Testis (tissue), 2 donors: Measurements from ENCODE around the gene TMPRSS11E.

Experiments used
- CTCF ChIP-seq, 3 experiments: fragments of 450-650 bp in 2 of 3; fragments of 200-600 bp in 1 of 3; sonication (generic) in 1 of 3; IDR thresholded peaks; one replicate each; pipeline ENCODE4 v1.5.1; 2016 to 2019; ENCODE audit warnings: antibody characterized with exemption in 3 of 3, mild to moderate bottlenecking in 2 of 3, moderate library complexity in 1 of 3
- POLR2A ChIP-seq: fragments of 450-650 bp; IDR thresholded peaks from one replicate; pipeline ENCODE4 v1.6.1; 2017; ENCODE audit warnings: antibody characterized with exemption, mild to moderate bottlenecking, moderate library complexity

DNA sequence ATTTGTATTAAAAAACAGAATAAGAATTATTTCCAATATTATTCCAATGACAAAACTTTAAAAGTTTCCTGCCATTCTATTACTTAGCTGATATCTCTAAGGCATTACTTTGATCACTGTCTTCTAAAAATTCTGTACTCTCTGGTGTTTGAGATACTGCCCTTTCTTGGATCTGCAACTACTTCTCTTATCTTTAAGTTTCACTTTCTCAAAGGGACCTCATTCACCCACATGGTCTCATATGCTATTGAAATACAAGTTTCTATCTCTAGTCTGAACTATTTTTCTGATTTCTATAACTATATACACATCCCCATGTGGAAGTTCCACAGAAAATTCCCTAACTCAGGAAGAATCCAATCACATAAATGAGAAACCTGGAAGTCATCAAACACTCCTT lies 22.2 kb downstream of the TMPRSS11E start:
- TF ChIP-seq CTCF (IDR thresholded peaks at IDR 0.05) (no peak), POLR2A (no peak)
